Thoracic aorta (tissue), 2 donors: ENCODE results near the gene NRG4. TPM values are rescaled to one million over a fixed set of nuclear protein-coding genes. Genes with fewer than 3 reads are reported as not detected.
"Not testable (repeated sequence)": the region's sequence is repeated elsewhere in the genome, so short reads cannot be mapped to it uniquely, and the experiment has no call there.

Experiments
- ATAC-seq: fragments of 150-250 bp; one replicate; pipeline ENCODE4 v1.8.0; 2017; ENCODE audit warnings: low read depth; ENCODE audit not compliant: insufficient number of reproducible peaks, low FRiP score
- DNase-seq: peaks from one replicate; pipeline ENCODE4 v3.0.0-alpha.2; 2020; ENCODE audit warnings: low spot score
- H3K27ac ChIP-seq, 2 donors: fragments of 200-600 bp; sonication (generic); 1 replicate in 1 of 2; 2 replicates in 1 of 2; pipeline ENCODE4 v1.5.1; 2016; ENCODE audit warnings: mild to moderate bottlenecking in 2 of 2, moderate library complexity in 2 of 2
- H3K27me3 ChIP-seq: fragments of 200-600 bp; sonication (generic); replicated peaks from 2 replicates; pipeline ENCODE4 v1.6.0; 2016; ENCODE audit warnings: mild to moderate bottlenecking; ENCODE audit not compliant: insufficient read depth
- H3K36me3 ChIP-seq: fragments of 200-600 bp; sonication (generic); one replicate; pipeline ENCODE4 v1.5.1; 2016
- H3K4me1 ChIP-seq, 2 donors: fragments of 200-600 bp; sonication (generic); 1 replicate in 1 of 2; 2 replicates in 1 of 2; pipeline versions ENCODE4 v1.5.1 to v1.6.0; 2016; ENCODE audit warnings: low read depth in 2 of 2, mild to moderate bottlenecking in 1 of 2; ENCODE audit not compliant: control insufficient read depth in 1 of 2
- H3K4me3 ChIP-seq: fragments of 200-600 bp; sonication (generic); 2 replicates; pipeline ENCODE4 v1.5.1; 2016; ENCODE audit warnings: mild to moderate bottlenecking
- H3K9me3 ChIP-seq: fragments of 200-600 bp; sonication (generic); 2 replicates; pipeline ENCODE4 v1.5.1; 2016
- total RNA-seq, 2 donors: library from RNA; depleted of rRNA; stranded (reverse); fragments of >200 nt; gene quantifications; one replicate each; pipeline versions ENCODE4 v1.1.0 to v1.2.3, GENCODE V29; 2016
- TF ChIP-seq, protein P1 (sequence below): fragments of 200-600 bp; sonication (generic); IDR thresholded peaks from one replicate; pipeline ENCODE4 v1.5.1; 2019; ENCODE audit warnings: antibody characterized with exemption

NRG4 gene
- total RNA-seq, 2 donors from 2014 or later, result not detected

- Histone ChIP-seq H3K4me1 (peaks cover 0 to 12% of the 10 kb centered on the region in 2 donors), H3K9me3 (no peaks in the 10 kb centered on the region), H3K36me3 (no peaks in the 10 kb centered on the region), H3K27me3 (no peaks in the 10 kb centered on the region), H3K27ac (no peak overlapping the region), H3K4me3 (no peak overlapping the region)
- ATAC-seq, result no peak
- TF ChIP-seq, protein P1, sequence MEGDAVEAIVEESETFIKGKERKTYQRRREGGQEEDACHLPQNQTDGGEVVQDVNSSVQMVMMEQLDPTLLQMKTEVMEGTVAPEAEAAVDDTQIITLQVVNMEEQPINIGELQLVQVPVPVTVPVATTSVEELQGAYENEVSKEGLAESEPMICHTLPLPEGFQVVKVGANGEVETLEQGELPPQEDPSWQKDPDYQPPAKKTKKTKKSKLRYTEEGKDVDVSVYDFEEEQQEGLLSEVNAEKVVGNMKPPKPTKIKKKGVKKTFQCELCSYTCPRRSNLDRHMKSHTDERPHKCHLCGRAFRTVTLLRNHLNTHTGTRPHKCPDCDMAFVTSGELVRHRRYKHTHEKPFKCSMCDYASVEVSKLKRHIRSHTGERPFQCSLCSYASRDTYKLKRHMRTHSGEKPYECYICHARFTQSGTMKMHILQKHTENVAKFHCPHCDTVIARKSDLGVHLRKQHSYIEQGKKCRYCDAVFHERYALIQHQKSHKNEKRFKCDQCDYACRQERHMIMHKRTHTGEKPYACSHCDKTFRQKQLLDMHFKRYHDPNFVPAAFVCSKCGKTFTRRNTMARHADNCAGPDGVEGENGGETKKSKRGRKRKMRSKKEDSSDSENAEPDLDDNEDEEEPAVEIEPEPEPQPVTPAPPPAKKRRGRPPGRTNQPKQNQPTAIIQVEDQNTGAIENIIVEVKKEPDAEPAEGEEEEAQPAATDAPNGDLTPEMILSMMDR, result no peak
- DNase-seq, result no peak
These were observed 90.2 kb downstream of the NRG4 start for GRCh38 chr15:75921732-75922703.

DNA sequence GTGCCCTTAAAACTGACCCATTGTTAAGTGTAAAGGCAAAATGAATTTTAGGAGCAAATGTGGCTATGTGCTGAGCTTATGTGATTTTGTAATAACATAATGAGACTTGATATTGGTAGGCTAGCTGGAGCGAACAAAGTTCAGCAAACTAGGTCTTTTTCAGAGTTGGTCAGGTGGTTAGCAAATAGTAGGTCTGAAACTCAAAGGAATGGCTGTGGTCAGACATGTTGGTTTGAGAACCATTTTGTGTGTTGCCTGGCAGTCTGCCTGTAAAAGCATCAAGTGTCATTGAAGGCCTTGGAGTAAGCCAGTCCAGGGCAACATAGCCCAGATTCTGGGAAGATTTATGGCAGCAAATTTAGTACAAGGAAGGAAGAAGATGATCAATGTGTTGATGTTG is 92.1 kb downstream of the NRG4 start:
- Histone ChIP-seq H3K4me3 (no peak overlapping the region), H3K9me3 (no peaks in the 10 kb centered on the region), H3K27ac (no peak overlapping the region), H3K27me3 (no peaks in the 10 kb centered on the region), H3K36me3 (peaks cover under 1% of the 10 kb centered on the region), H3K4me1 (peaks cover 0 to 3% of the 10 kb centered on the region in 2 donors)
- DNase-seq (no peak), ATAC-seq (no peak)
- TF ChIP-seq, protein P1, result no peak

- TF ChIP-seq, protein P1, result no peak
- Histone ChIP-seq H3K27me3 (no peaks in the 10 kb centered on the region), H3K4me1 (peaks cover 0 to 3% of the 10 kb centered on the region in 2 donors), H3K27ac (no peak overlapping the region), H3K9me3 (no peaks in the 10 kb centered on the region), H3K36me3 (peaks cover 14% of the 10 kb centered on the region), H3K4me3 (no peak overlapping the region)
- ATAC-seq, result no peak
- DNase-seq, result no peak
These were observed 94.1 kb downstream of the NRG4 start for GRCh38 chr15:75918135-75918534.

DNA sequence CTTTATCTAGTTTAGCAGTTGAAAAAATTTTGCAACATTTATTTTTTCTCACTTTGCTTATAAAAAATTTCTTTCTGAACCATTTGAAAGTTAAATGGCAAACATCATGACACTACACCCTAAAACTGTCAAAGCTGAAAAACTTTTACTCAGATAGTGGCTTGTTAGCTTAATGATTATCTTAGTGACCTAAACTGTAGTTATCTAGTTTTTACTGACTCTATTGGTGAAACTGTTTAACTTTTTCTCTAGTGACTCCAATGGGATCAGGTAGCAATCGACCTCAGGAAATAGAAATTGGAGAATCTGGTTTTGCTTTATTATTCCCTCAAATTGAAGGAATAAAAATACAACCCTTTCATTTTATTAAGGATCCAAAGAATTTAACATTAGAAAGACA is 95.2 kb downstream of the NRG4 start:
- ATAC-seq, result no peak
- Histone ChIP-seq H3K27me3 (no peaks in the 10 kb centered on the region), H3K27ac (no peak overlapping the region), H3K9me3 (no peaks in the 10 kb centered on the region), H3K36me3 (peaks cover 14% of the 10 kb centered on the region), H3K4me1 (no peaks in the 10 kb centered on the region), H3K4me3 (no peak overlapping the region)
- DNase-seq, result no peak
- TF ChIP-seq, protein P1, result no peak

DNA sequence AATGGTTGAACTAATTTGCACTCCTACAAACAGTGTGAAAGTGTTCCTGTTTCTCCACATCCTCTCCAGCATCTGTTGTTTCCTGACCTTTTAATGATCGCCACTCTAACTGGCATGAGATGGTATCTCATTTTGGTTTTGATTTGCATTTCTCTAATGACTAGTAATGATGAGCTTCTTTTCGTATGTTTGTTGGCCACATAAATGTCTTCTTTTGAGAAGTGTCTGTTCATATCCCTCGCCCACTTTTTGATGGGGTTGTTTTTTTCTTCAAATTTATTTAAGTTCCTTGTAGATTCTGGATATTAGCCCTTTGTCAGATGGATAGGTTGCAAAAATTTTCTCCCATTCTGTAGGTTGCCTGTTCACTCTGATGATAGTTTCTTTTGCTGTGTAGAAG is 101.9 kb downstream of the NRG4 start:
- not testable (repeated sequence) for H3K27ac ChIP-seq, H3K27me3 ChIP-seq, DNase-seq, ATAC-seq, H3K9me3 ChIP-seq, H3K4me1 ChIP-seq, H3K4me3 ChIP-seq
- H3K36me3 ChIP-seq, result peaks cover 20% of the 10 kb centered on the region
